Measurements from ENCODE around the gene ARF5. TPM values are rescaled to one million over a fixed set of nuclear protein-coding genes. Genes with fewer than 3 reads are reported as not detected.

ARF5 gene
- total RNA-seq, 6 experiments from 2014 or later = 51.7 to 105 (median 60.8) TPM

DNA sequence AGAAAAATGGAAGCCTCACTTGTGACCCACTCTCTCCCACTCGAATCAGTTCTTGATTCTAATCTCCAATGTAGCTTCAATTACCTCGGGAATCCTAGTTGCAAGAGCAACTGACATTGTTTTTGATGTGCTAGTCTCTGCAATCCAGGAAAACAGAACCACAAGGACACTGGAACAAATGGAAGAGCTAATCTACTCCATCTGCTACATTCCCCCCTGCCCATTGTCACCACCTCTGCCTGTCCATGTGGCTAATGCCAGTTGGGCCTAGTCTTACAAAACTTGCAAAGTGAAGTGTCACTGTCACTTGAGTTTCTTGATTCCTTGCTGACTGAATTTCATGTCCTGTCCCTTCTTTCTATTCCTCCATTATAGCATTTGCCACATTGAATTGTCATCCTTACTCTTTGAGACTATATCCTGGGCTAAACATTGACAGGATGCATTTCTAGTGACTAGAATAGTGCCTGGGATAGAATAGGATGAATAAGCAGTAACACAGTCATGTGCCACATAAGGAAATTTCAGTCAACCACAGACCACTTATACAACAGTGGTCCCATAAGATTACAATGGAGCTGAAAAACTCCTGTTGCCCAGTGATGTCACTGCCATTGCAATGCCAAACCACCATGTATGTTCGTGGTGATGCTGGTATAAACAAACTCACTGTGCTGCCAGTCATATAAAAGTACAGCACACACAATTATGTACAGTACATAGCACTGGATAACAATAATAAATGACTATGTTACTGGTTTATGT lies 16.3 kb upstream of the ARF5 start:
- intact Hi-C loops (cut with DNase I) = no loop called here
- Histone ChIP-seq H3K36me3 (no peaks in the 10 kb centered on the region), H3K4me3 (no peak overlapping the region), H3K27me3 (no peaks in the 10 kb centered on the region), H3K27ac (no peak overlapping the region), H3K4me1 (no peaks in the 10 kb centered on the region), H3K9me3 (no peaks in the 10 kb centered on the region)
- WGBS (ENCODE audit: insufficient coverage, low coverage, low lambda C conversion rate, missing lambda C conversion rate) = 64% methylated on average over 1 of the region's 3 CpGs
- ATAC-seq (no peak), DNase-seq (no peak)
- TF ChIP-seq CTCF (IDR thresholded peaks at IDR 0.05) = no peak
- no peak for TF ChIP-seq POLR2A (IDR thresholded peaks at IDR 0.05)

DNA sequence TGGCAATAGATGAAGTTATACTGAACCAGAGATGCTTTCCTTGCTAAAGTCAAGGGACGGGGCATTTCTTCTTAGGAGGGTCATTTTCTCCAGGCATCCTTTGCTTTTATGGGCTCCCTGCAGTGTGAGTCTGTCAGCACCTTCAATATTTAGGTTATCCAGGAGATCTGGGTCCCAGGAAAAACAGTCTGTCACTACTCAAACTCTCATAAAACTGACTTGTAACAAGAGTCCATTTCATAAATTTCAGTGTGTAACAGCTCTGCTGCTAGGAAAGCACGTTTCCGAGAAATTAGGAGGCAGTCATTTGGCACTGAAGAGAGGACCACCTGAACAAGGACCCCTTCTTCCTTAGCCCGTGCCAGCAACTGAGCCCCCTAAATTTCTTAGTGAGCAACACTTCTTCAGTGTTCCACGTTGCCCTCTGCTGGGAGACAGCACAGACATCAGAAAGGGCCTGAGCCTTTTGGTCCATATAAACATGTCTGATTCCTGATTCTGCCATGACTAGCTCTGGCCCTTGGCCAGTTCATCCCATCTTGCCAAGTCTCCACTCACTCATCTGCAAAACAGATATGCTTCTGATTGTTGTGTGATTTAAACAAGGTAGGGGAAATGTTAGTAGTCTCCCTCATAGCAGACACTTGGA lies 10.1 kb upstream of the ARF5 start:
- WGBS (ENCODE audit: insufficient coverage, low coverage, low lambda C conversion rate, missing lambda C conversion rate) = 85% methylated on average over 3 of the region's 5 CpGs
- TF ChIP-seq POLR2A (IDR thresholded peaks at IDR 0.05) (no peak), CTCF (IDR thresholded peaks at IDR 0.05) (peak in 2 of 4 donors; percentile 5 to 9)
- no peak for ATAC-seq
- H3K4me3 ChIP-seq = no peak overlapping the region
- H3K27ac ChIP-seq = no peak overlapping the region
- DNase-seq = no peak
- H3K9me3 ChIP-seq = no peaks in the 10 kb centered on the region
- H3K27me3 ChIP-seq = no peaks in the 10 kb centered on the region
- peaks cover 0 to 32% (median 16%) of the 10 kb centered on the region in 4 donors for H3K4me1 ChIP-seq
- peaks cover 0 to 9% (median 0%) of the 10 kb centered on the region in 4 donors for H3K36me3 ChIP-seq
- intact Hi-C loops (cut with DNase I) = no loop called here

DNA sequence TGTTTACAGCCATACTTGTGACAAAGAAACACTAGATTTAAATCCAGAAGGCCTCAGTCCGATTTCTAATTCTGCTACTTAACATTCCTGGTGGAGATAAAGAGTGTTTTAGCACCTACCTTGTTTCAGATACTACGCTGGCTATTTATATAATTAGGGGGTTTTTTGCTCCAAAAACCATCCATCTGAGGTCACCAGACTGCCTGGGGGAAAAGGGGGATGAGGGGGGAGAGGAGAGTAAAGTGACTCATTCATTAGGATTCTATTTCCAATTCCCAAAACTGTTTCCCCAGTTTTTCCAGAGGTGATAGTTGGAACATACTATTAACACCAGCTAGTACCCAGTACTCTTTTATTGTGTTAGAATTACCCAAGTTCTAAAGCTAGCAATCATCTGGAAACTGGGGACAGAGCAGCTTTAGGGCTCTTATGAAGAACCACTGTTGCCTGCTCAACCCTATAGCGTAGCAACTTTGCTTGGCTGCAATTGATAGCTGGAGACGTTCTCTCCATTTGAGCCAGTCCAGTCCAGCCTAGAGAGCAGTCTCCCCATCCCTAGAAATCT lies 9.4 kb upstream of the ARF5 start:
- H3K4me1 ChIP-seq = peaks cover 0 to 38% (median 20%) of the 10 kb centered on the region in 4 donors
- no peak overlapping the region for H3K4me3 ChIP-seq
- peaks cover 0 to 9% (median 0%) of the 10 kb centered on the region in 4 donors for H3K36me3 ChIP-seq
- no peaks in the 10 kb centered on the region for H3K27me3 ChIP-seq
- DNase-seq = no peak
- no peak overlapping the region for H3K27ac ChIP-seq
- intact Hi-C loops (cut with DNase I) = no loop called here
- TF ChIP-seq CTCF (IDR thresholded peaks at IDR 0.05) (no peak), POLR2A (IDR thresholded peaks at IDR 0.05) (no peak)
- WGBS (ENCODE audit: insufficient coverage, low coverage, low lambda C conversion rate, missing lambda C conversion rate) = 90% methylated on average over 4 of the region's 4 CpGs
- no peak for ATAC-seq
- H3K9me3 ChIP-seq = no peaks in the 10 kb centered on the region

DNA sequence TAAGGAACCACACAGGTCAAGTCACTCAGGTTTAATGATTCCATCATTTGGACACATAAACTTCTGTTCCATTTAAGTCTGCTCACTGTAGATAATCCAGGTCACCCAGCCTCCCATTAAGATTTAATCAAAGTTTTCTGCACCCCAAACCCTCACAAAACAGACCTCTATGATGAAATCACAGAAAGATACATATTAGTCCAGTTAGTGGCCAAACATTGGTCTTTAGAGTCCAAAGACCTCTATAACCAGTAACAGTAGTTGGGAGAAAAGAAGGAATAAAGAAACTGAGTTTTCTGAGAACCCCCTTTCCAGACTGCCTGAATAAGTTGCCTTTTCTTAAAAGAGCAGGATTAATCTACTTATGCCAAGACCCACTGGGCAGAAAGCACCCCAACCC lies 7.6 kb upstream of the ARF5 start:
- intact Hi-C loops (cut with DNase I) = no loop called here
- no peak for DNase-seq
- H3K36me3 ChIP-seq = peaks cover 0 to 9% (median 0%) of the 10 kb centered on the region in 4 donors
- H3K4me3 ChIP-seq = no peak overlapping the region
- ATAC-seq = no peak
- no peak for TF ChIP-seq CTCF (IDR thresholded peaks at IDR 0.05)
- TF ChIP-seq POLR2A (IDR thresholded peaks at IDR 0.05) = no peak
- no peaks in the 10 kb centered on the region for H3K27me3 ChIP-seq
- H3K4me1 ChIP-seq = peaks cover 0 to 49% (median 27%) of the 10 kb centered on the region in 4 donors
- no peaks in the 10 kb centered on the region for H3K9me3 ChIP-seq
- H3K27ac ChIP-seq = peak overlapping the region in 1 of 3 donors; percentile 29

Data from right lobe of liver (tissue), 6 donors.